Activated T-cell treated with anti-CD3 and anti-CD28 coated beads, Interleukin-2, amount 50 U/mL, for 24 hours (primary cell): ENCODE measurements around the gene SPG7.
A peak's percentile ranks its signal among the peaks of the same experiment; 100 is the strongest.

Experiments
- DNase-seq: peaks from one replicate; pipeline ENCODE4 v3.0.0-alpha.2; 2020
- H3K27ac Mint-ChIP-seq: 2 replicates; pipeline ENCODE4 v1.8.0; 2020; ENCODE audit warnings: mild to moderate bottlenecking, mixed read lengths
- H3K27me3 Mint-ChIP-seq: 2 replicates; pipeline ENCODE4 v1.8.0; 2020; ENCODE audit warnings: mixed read lengths
- H3K36me3 Mint-ChIP-seq: 2 replicates; pipeline ENCODE4 v1.8.0; 2020; ENCODE audit warnings: low read depth, mixed read lengths
- H3K4me1 Mint-ChIP-seq: 2 replicates; pipeline ENCODE4 v1.8.0; 2020; ENCODE audit warnings: low read depth, mixed read lengths
- H3K4me3 Mint-ChIP-seq: 2 replicates; pipeline ENCODE4 v1.8.0; 2020; ENCODE audit warnings: mild to moderate bottlenecking, moderate library complexity, mixed read lengths
- H3K9me3 Mint-ChIP-seq: 2 replicates; pipeline ENCODE4 v1.8.0; 2020; ENCODE audit warnings: mixed read lengths

The SPG7 gene

DNA sequence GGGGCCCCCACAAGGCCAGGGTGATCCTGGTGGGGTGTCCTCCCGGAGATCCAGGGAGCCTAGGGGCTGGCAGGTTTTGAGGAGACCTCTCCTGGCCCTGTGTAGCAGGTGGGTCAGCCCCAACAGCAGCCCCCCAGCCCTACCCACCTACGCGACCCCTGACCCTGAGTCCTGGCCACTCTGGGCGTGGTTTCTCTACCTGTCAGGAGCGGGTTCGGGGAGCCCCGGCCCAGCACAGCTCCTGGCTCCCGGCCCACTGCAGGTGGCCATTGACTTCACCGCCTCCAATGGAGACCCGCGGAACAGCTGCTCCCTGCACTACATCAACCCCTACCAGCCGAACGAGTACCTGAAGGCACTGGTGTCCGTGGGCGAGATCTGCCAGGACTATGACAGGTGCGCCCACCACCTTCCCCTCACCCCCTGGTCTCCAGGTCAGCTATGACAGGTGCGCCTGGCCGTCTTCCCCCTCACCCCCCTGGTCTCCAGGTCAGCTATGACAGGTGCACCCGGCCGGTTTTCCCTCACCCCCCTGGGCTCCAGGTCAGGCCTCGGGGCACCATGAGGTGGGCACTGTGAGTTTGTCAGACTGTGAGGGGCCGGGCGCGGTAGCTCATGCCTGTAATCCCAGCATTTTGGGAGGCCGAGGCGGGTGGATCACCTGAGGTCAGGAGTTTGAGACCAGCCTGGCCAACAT lies 80.4 kb downstream of the SPG7 start:
- Mint-ChIP-seq H3K27ac (no peak overlapping the region), H3K4me3 (no peak overlapping the region), H3K36me3 (peaks cover 3% of the 10 kb centered on the region), H3K9me3 (no peaks in the 10 kb centered on the region), H3K4me1 (peaks cover 4% of the 10 kb centered on the region), H3K27me3 (no peaks in the 10 kb centered on the region)
- DNase-seq, result no peak

GRCh38 chr16:89589241-89589926 lies 81.2 kb downstream of the SPG7 start:
- H3K36me3 Mint-ChIP-seq, result peaks cover 3% of the 10 kb centered on the region
- no peak for DNase-seq
- no peaks in the 10 kb centered on the region for H3K9me3 Mint-ChIP-seq
- no peak overlapping the region for H3K4me3 Mint-ChIP-seq
- H3K27ac Mint-ChIP-seq, result no peak overlapping the region
- peaks cover 12% of the 10 kb centered on the region for H3K4me1 Mint-ChIP-seq
- H3K27me3 Mint-ChIP-seq, result no peaks in the 10 kb centered on the region

- no peak for DNase-seq
- H3K9me3 Mint-ChIP-seq, result no peaks in the 10 kb centered on the region
- no peaks in the 10 kb centered on the region for H3K36me3 Mint-ChIP-seq
- H3K4me3 Mint-ChIP-seq, result no peak overlapping the region
- no peak overlapping the region for H3K27ac Mint-ChIP-seq
- peaks cover 13% of the 10 kb centered on the region for H3K4me1 Mint-ChIP-seq
- no peaks in the 10 kb centered on the region for H3K27me3 Mint-ChIP-seq
These were observed 85.6 kb downstream of the SPG7 start for GRCh38 chr16:89593841-89594240.

DNA sequence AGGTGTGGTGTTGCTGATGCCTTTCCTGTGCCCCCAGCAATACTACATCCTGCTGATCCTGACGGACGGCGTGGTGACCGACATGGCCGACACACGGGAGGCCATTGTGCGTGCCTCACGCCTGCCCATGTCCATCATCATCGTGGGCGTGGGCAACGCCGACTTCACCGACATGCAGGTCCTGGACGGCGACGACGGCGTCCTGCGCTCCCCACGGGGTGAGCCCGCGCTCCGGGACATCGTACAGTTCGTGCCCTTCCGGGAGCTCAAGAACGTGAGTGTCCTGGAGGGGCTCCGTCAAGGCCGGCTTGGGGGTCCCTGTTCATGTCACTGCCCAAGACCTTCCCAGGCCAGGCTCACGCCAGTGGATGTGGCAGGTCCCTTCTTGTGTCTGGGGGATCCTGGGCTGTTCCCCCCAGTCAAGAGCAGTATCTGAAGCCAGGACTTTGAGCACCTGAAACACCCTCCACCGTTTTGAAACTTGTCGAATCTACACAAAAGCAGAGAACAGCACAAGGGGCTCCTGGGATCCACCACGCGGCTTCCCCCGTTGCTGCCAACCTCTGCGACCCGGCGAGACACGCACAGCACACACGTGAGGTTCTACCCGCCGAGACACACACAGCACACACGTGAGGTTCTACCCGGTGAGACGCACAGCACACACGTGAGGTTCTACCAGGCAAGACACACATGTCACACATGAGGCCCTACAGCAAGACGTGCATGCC lies 87.3 kb downstream of the SPG7 start:
- DNase-seq, result no peak
- Mint-ChIP-seq H3K4me3 (no peak overlapping the region), H3K27ac (no peak overlapping the region), H3K27me3 (no peaks in the 10 kb centered on the region), H3K4me1 (peaks cover 13% of the 10 kb centered on the region), H3K36me3 (no peaks in the 10 kb centered on the region), H3K9me3 (no peaks in the 10 kb centered on the region)

GRCh38 chr16:89596061-89596689 lies 88.0 kb downstream of the SPG7 start:
- H3K4me3 Mint-ChIP-seq, result no peak overlapping the region
- H3K27me3 Mint-ChIP-seq, result no peaks in the 10 kb centered on the region
- H3K36me3 Mint-ChIP-seq, result no peaks in the 10 kb centered on the region
- no peaks in the 10 kb centered on the region for H3K9me3 Mint-ChIP-seq
- H3K4me1 Mint-ChIP-seq, result peaks cover 13% of the 10 kb centered on the region
- H3K27ac Mint-ChIP-seq, result no peak overlapping the region
- DNase-seq, result no peak

GRCh38 chr16:89596957-89597649 lies 88.9 kb downstream of the SPG7 start:
- Mint-ChIP-seq H3K4me3 (no peak overlapping the region), H3K9me3 (no peaks in the 10 kb centered on the region), H3K27ac (no peak overlapping the region), H3K36me3 (no peaks in the 10 kb centered on the region), H3K4me1 (peaks cover 15% of the 10 kb centered on the region), H3K27me3 (no peaks in the 10 kb centered on the region)
- DNase-seq, result no peak

GRCh38 chr16:89598199-89598598 lies 90.0 kb downstream of the SPG7 start:
- Mint-ChIP-seq H3K36me3 (no peaks in the 10 kb centered on the region), H3K27me3 (no peaks in the 10 kb centered on the region), H3K4me1 (peaks cover 24% of the 10 kb centered on the region), H3K9me3 (no peaks in the 10 kb centered on the region), H3K27ac (no peak overlapping the region), H3K4me3 (no peak overlapping the region)
- DNase-seq, result no peak

- Mint-ChIP-seq H3K36me3 (no peaks in the 10 kb centered on the region), H3K4me3 (no peak overlapping the region), H3K4me1 (peaks cover 15% of the 10 kb centered on the region), H3K9me3 (no peaks in the 10 kb centered on the region), H3K27ac (no peak overlapping the region), H3K27me3 (no peaks in the 10 kb centered on the region)
- DNase-seq, result no peak
These were observed 91.3 kb downstream of the SPG7 start for GRCh38 chr16:89599451-89599858.

GRCh38 chr16:89599902-89600301 lies 91.7 kb downstream of the SPG7 start:
- H3K27ac Mint-ChIP-seq, result no peak overlapping the region
- no peaks in the 10 kb centered on the region for H3K9me3 Mint-ChIP-seq
- H3K4me3 Mint-ChIP-seq, result no peak overlapping the region
- no peaks in the 10 kb centered on the region for H3K27me3 Mint-ChIP-seq
- no peak for DNase-seq
- H3K36me3 Mint-ChIP-seq, result no peaks in the 10 kb centered on the region
- H3K4me1 Mint-ChIP-seq, result peaks cover 15% of the 10 kb centered on the region

DNA sequence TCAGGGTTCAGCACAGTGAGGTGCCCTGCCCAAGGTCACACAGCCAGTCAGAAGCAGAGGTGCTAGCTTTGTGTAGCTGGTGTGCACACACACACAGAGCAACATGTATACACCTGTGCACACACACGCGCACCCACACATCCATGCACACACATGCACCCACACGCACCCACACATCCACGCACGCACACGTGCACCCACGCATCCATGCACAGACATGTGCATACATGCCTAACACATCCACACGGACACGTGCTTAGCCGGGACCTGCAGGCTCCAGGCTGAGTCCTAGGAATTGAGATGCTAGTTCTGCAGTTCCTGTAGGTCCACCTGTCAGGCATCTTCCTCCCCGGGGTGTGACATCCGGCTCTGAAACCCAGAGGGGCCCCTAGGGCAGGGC lies 92.2 kb downstream of the SPG7 start:
- H3K36me3 Mint-ChIP-seq, result no peaks in the 10 kb centered on the region

GRCh38 chr16:89600956-89601355 lies 92.8 kb downstream of the SPG7 start:
- H3K4me3 Mint-ChIP-seq, result no peak overlapping the region
- peaks cover 15% of the 10 kb centered on the region for H3K4me1 Mint-ChIP-seq
- H3K36me3 Mint-ChIP-seq, result no peaks in the 10 kb centered on the region
- H3K9me3 Mint-ChIP-seq, result no peaks in the 10 kb centered on the region
- DNase-seq, result no peak
- H3K27me3 Mint-ChIP-seq, result no peaks in the 10 kb centered on the region
- H3K27ac Mint-ChIP-seq, result no peak overlapping the region

More for the DNA sequence above, 92.2 kb downstream of the SPG7 start:
- Mint-ChIP-seq H3K27ac (no peak overlapping the region), H3K4me1 (peaks cover 15% of the 10 kb centered on the region), H3K9me3 (no peaks in the 10 kb centered on the region), H3K27me3 (no peaks in the 10 kb centered on the region), H3K4me3 (no peak overlapping the region)
- DNase-seq, result no peak

- Mint-ChIP-seq H3K9me3 (no peaks in the 10 kb centered on the region), H3K27ac (no peak overlapping the region), H3K4me3 (no peak overlapping the region), H3K27me3 (no peaks in the 10 kb centered on the region), H3K4me1 (peaks cover 15% of the 10 kb centered on the region), H3K36me3 (no peaks in the 10 kb centered on the region)
- no peak for DNase-seq
These were observed 93.7 kb downstream of the SPG7 start for GRCh38 chr16:89601906-89602272.

DNA sequence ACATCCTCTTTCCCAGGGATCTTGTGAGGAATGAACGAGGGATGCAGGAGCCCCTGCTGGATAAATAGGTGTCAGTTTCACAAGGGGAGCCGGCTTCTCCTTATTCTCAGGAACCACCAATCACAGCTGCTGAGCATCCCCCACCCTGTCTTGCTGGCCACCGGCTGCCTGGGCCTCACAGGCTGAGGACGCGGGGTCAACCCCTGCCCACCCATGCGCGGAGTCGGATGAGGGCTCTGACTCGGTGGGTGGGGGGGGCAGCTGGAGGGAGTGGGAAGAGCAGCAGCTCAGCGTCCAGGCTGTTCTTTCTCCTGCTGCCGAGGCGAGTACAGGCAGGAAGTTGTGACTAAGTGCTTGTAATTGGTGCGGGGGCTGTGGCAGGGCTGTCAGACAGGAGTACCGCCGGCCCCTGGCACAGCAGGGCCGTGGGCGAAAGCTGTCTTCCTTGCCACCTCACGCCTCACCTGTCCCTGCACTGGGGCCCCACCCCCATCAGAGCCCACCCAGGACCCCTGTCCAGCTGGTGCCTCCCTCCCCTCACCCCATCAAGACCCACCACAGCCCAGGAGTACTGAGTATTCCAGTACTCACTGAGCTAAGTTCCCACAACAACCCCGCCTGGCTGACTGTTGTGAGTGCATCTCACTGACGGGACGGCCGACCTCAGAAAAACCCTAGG lies 94.2 kb downstream of the SPG7 start:
- Mint-ChIP-seq H3K36me3 (no peaks in the 10 kb centered on the region), H3K4me3 (peak overlapping the region; percentile 41), H3K9me3 (no peaks in the 10 kb centered on the region), H3K4me1 (peaks cover 15% of the 10 kb centered on the region), H3K27ac (peak overlapping the region; percentile 61), H3K27me3 (no peaks in the 10 kb centered on the region)
- DNase-seq, result peak; percentile 79
